Peyer's patch (tissue), 4 donors: Measurements from ENCODE around the gene ATF6B.

ENCODE experiments used
- CTCF ChIP-seq, 6 experiments: fragments of 450-650 bp in 4 of 6; fragments of 200-600 bp in 2 of 6; sonication (generic) in 1 of 6; IDR thresholded peaks; one replicate each; pipeline ENCODE4 v1.5.1; 2017 to 2019; ENCODE audit warnings: antibody characterized with exemption in 6 of 6, mild to moderate bottlenecking in 3 of 6, moderate library complexity in 1 of 6
- POLR2A ChIP-seq, 2 donors: fragments of 450-650 bp; IDR thresholded peaks; one replicate each; pipeline ENCODE4 v1.5.1; 2017; ENCODE audit warnings: antibody characterized with exemption in 2 of 2, mild to moderate bottlenecking in 2 of 2, moderate library complexity in 2 of 2

DNA sequence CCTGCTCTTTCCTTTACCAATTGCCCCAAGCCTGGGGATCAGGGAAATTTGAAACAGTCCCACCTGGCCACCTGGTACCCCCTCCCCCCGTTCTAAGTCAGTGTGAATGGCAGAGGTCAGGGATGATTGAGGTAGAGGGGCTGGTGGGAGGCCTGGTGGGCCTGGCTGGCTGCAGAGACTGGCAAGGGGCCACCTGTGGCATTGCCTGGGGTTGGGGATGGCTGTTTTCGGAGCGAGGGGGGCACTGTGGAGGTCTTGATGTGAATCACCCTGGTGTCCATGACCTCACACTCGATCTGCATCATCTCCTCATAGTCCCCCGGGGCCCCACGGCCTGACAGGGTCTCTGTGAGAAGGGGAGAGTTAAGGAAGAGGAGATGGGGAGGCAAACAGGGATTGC lies 12.4 kb downstream of the ATF6B start:
- no peak for TF ChIP-seq CTCF (IDR thresholded peaks at IDR 0.05)
- TF ChIP-seq POLR2A (IDR thresholded peaks at IDR 0.05) = no peak
